Stimulated activated naive B cell treated with anti-CD40 and anti-IgM and Interleukin-4, amounts not matched to agents 10 μg/mL and 1 μg/mL and 100 μg/mL, for 72 hours (primary cell): ENCODE data around the gene NOTCH2.

Source experiments
- ATAC-seq, 2 donors: fragments of 150-1000 bp; cut with Tn5 transposase; replicated peaks; 2 replicates each; pipeline ENCODE4 v1.10.0; 2021; ENCODE audit warnings: moderate library complexity in 1 of 2
- DNase-seq: peaks from one replicate; pipeline ENCODE4 v3.0.0; 2021
- H3K27ac Mint-ChIP-seq: one replicate; pipeline ENCODE4 v1.8.0; 2022; ENCODE audit warnings: mild to moderate bottlenecking, mixed read lengths
- H3K27me3 Mint-ChIP-seq, 2 donors: one replicate each; pipeline ENCODE4 v1.8.0; 2022; ENCODE audit warnings: mixed read lengths in 2 of 2
- H3K36me3 Mint-ChIP-seq, 2 donors: one replicate each; pipeline ENCODE4 v1.8.0; 2022; ENCODE audit warnings: mixed read lengths in 2 of 2, mild to moderate bottlenecking in 1 of 2
- H3K4me1 Mint-ChIP-seq, 2 donors: one replicate each; pipeline ENCODE4 v1.8.0; 2022; ENCODE audit warnings: mixed read lengths in 2 of 2, mild to moderate bottlenecking in 1 of 2
- H3K4me3 Mint-ChIP-seq, 2 donors: one replicate each; pipeline ENCODE4 v1.8.0; 2022; ENCODE audit warnings: mild to moderate bottlenecking in 2 of 2, mixed read lengths in 2 of 2, moderate library complexity in 1 of 2
- H3K9me3 Mint-ChIP-seq, 2 donors: one replicate each; pipeline ENCODE4 v1.8.0; 2022; ENCODE audit warnings: mixed read lengths in 2 of 2, mild to moderate bottlenecking in 1 of 2

The NOTCH2 gene

DNA sequence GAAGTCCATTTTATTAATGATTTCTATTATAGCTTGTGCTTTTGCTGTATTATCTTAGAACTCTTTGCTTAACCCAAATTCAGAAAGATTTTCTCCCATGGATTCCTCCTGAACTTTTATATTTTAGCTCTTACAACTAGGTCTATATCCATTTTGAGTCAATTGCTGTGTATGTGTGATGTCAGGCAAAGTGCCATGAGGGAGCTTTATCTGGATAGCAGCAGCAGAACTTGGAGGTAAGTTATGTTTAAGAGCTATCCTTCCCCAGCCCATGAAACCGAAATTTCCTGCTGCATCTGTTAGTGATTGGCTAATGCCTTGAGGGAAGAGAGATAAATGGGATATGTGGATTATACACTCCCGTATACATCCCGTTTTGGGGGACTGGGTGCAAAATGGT lies 203.0 kb downstream of the NOTCH2 start:
- no peak for ATAC-seq
- Mint-ChIP-seq H3K27ac (no peak overlapping the region), H3K27me3 (peaks cover 10 to 14% of the 10 kb centered on the region in 2 donors)

DNA sequence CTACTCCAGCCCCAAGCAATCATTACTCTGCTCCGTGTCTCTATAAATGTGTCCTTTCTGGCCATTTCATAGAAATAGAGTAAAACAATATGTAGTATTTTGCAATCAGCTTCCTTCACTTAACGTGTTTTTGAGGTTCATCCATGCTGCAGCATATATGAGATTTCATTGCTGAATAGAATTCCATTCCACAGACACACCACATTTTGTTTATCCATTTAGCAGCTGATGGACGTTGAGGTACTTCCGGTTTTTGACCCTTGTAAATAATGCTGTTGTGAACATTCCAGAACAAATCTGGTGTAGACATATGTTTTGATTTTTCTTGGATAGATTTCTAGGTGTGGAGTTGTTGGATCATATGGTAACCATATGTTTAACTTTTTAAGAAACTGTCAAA lies 203.8 kb downstream of the NOTCH2 start:
- no peaks in the 10 kb centered on the region for H3K9me3 Mint-ChIP-seq
- no peaks in the 10 kb centered on the region for H3K4me1 Mint-ChIP-seq
- H3K36me3 Mint-ChIP-seq: no peaks in the 10 kb centered on the region
- peaks cover 6 to 7% of the 10 kb centered on the region in 2 donors for H3K27me3 Mint-ChIP-seq
- no peak overlapping the region for H3K27ac Mint-ChIP-seq
- ATAC-seq: no peak
- H3K4me3 Mint-ChIP-seq: no peak overlapping the region
- DNase-seq: no peak

More for the DNA sequence above, 203.0 kb downstream of the NOTCH2 start:
- no peak for DNase-seq
- Mint-ChIP-seq H3K36me3 (no peaks in the 10 kb centered on the region), H3K9me3 (no peaks in the 10 kb centered on the region), H3K4me1 (peaks cover 4 to 5% of the 10 kb centered on the region in 2 donors), H3K4me3 (no peak overlapping the region)

DNA sequence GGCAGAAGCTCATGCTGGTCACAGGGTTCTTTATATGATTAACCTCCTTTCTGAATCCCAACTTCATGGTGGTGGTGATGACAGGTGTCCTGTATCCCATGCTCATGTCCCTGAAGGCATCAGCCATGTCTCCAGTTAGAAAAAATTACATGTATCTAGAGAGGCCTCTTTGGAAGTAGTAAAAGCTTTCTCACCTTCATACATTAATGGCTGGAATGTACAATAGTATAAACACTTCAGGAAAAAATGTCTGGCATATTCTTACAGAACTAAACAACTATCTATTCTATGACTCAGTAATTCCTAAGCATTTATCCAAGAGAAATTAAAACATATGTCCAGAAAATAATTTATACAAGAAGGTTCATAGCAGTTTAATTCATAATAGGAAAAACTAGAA lies 207.2 kb downstream of the NOTCH2 start:
- no peak for ATAC-seq
- Mint-ChIP-seq H3K27ac (no peak overlapping the region), H3K36me3 (no peaks in the 10 kb centered on the region), H3K4me3 (no peak overlapping the region), H3K9me3 (no peaks in the 10 kb centered on the region), H3K4me1 (no peaks in the 10 kb centered on the region), H3K27me3 (peaks cover 9 to 15% of the 10 kb centered on the region in 2 donors)
- DNase-seq: no peak
